HFFc6 (cell line): Measurements from ENCODE around the gene SMAP2. TPM values are rescaled to one million over a fixed set of nuclear protein-coding genes. Genes with fewer than 3 reads are reported as not detected.
"Not testable (repeated sequence)": the region's sequence is repeated elsewhere in the genome, so short reads cannot be mapped to it uniquely, and the experiment has no call there.

Experiments
- DNase-seq: peaks from one replicate; pipeline ENCODE4 v3.0.0-alpha.2; 2018
- H3K27ac Mint-ChIP-seq: 2 replicates; pipeline ENCODE4 v1.8.0; 2020; ENCODE audit warnings: mild to moderate bottlenecking, mixed read lengths
- H3K27me3 Mint-ChIP-seq: 2 replicates; pipeline ENCODE4 v1.8.0; 2021; ENCODE audit warnings: mild to moderate bottlenecking, moderate library complexity, mixed read lengths; ENCODE audit not compliant: insufficient read depth
- H3K36me3 Mint-ChIP-seq: 2 replicates; pipeline ENCODE4 v1.8.0; 2021; ENCODE audit warnings: low read depth, mixed read lengths
- H3K4me1 Mint-ChIP-seq: 2 replicates; pipeline ENCODE4 v1.8.0; 2020; ENCODE audit warnings: low read depth, mixed read lengths
- H3K4me3 Mint-ChIP-seq: 2 replicates; pipeline ENCODE4 v1.8.0; 2020; ENCODE audit warnings: mild to moderate bottlenecking, moderate library complexity, mixed read lengths
- H3K9me3 Mint-ChIP-seq: 2 replicates; pipeline ENCODE4 v1.8.0; 2020; ENCODE audit warnings: mild to moderate bottlenecking, mixed read lengths
- CTCF ChIP-seq: fragments of 200-600 bp; sonication (generic); IDR thresholded peaks from 2 replicates; pipeline ENCODE4 v1.5.0; 2021; ENCODE audit warnings: antibody characterized with exemption, mild to moderate bottlenecking
- long read RNA-seq: library from polyadenylated mRNA; unstranded; transcript quantifications from one replicate; pipeline ENCODE4 v2.0.0, GENCODE V29; 2019
- total RNA-seq, 6 experiments: library from RNA; stranded (reverse); fragmentation: NEBNext Ultra II Directional; extraction: Animal tissue kit (Norgen Biotek cat#: 25700); gene quantifications; 2 replicates in 1 of 6; 3 replicates in 5 of 6; pipeline ENCODE4 v1.2.3, GENCODE V29; 2021

SMAP2 gene
- 10 to 100 TPM; 27.7 to 37.5 (median 32.7) TPM for total RNA-seq
- long read RNA-seq, partial matches to known transcripts = 8 of 12 reads
- long read RNA-seq, other reads (novel, unspliced or antisense) = 2 of 12 reads

- Mint-ChIP-seq H3K27me3 (peaks cover 3% of the 10 kb centered on the region), H3K4me3 (peak within 1 kb of the TSS; percentile 98), H3K27ac (peak within 1 kb of the TSS; percentile 94), H3K9me3 (no peaks in the 10 kb centered on the region), H3K4me1 (peaks cover 47% of the 10 kb centered on the region), H3K36me3 (peaks cover 5% of the 10 kb centered on the region; the same call in 1 of the 2 replicates)
- DNase-seq = peak; percentile 92
- TF ChIP-seq CTCF = no peak
Observed at GRCh38 chr1:40373323-40374283, at the start of gene SMAP2. Gene SMAP2, plus strand, starts transcription at chr1:40373727. Its CDS starts 394 bp downstream, at chr1:40374121.

GRCh38 chr1:40331403-40331802, 42.1 kb upstream of the SMAP2 start:
- H3K4me3 Mint-ChIP-seq, H3K4me1 Mint-ChIP-seq: not testable (repeated sequence)
- H3K9me3 Mint-ChIP-seq = peaks cover 20% of the 10 kb centered on the region; the same call in 1 of the 2 replicates

GRCh38 chr1:40332695-40333094, 40.8 kb upstream of the SMAP2 start:
- no peak for TF ChIP-seq CTCF
- peaks cover 6% of the 10 kb centered on the region; the same call in 1 of the 2 replicates for H3K36me3 Mint-ChIP-seq
- peaks cover 12% of the 10 kb centered on the region for H3K27me3 Mint-ChIP-seq
- DNase-seq = no peak
- peaks cover 12% of the 10 kb centered on the region; the same call in 1 of the 2 replicates for H3K9me3 Mint-ChIP-seq
- H3K4me3 Mint-ChIP-seq = no peak overlapping the region
- no peak overlapping the region for H3K27ac Mint-ChIP-seq
- no peaks in the 10 kb centered on the region for H3K4me1 Mint-ChIP-seq

More at GRCh38 chr1:40331403-40331802, 42.1 kb upstream of the SMAP2 start:
- not testable (repeated sequence) for H3K36me3 Mint-ChIP-seq, H3K27ac Mint-ChIP-seq, DNase-seq
- peaks cover 12% of the 10 kb centered on the region for H3K27me3 Mint-ChIP-seq

- no peak overlapping the region for H3K27ac Mint-ChIP-seq
- peaks cover 9% of the 10 kb centered on the region; the same call in 1 of the 2 replicates for H3K36me3 Mint-ChIP-seq
- H3K9me3 Mint-ChIP-seq = peaks cover 22% of the 10 kb centered on the region
- peaks cover 7% of the 10 kb centered on the region for H3K4me1 Mint-ChIP-seq
- DNase-seq = no peak
- TF ChIP-seq CTCF = no peak
- peaks cover 10% of the 10 kb centered on the region for H3K27me3 Mint-ChIP-seq
- H3K4me3 Mint-ChIP-seq = no peak overlapping the region
Observed at GRCh38 chr1:40337443-40337842, 36.1 kb upstream of the SMAP2 start.

GRCh38 chr1:40338745-40339419, 34.6 kb upstream of the SMAP2 start:
- H3K27ac Mint-ChIP-seq = no peak overlapping the region
- H3K4me3 Mint-ChIP-seq = peak overlapping the region; percentile 35; the same call in 1 of the 2 replicates
- H3K36me3 Mint-ChIP-seq = peaks cover 9% of the 10 kb centered on the region; the same call in 1 of the 2 replicates
- peak; percentile 66 for DNase-seq
- H3K4me1 Mint-ChIP-seq = peaks cover 7% of the 10 kb centered on the region
- TF ChIP-seq CTCF = peak; percentile 98
- peaks cover 10% of the 10 kb centered on the region for H3K9me3 Mint-ChIP-seq
- peaks cover 12% of the 10 kb centered on the region for H3K27me3 Mint-ChIP-seq
